Neural crest cell (in vitro differentiated cells): ENCODE results near the gene HDAC9. TPM values are rescaled to one million over a fixed set of nuclear protein-coding genes. Genes with fewer than 3 reads are reported as not detected.

Experiments
- DNase-seq: peaks from one replicate; pipeline ENCODE4 v3.0.0; 2021; ENCODE audit warnings: low read depth, mixed read lengths, low spot score
- H3K27ac Mint-ChIP-seq: one replicate; pipeline ENCODE4 v1.8.0; 2021; ENCODE audit warnings: mild to moderate bottlenecking, mixed read lengths; ENCODE audit not compliant: unreplicated experiment
- H3K27me3 Mint-ChIP-seq: 2 replicates; pipeline ENCODE4 v1.8.0; 2021; ENCODE audit warnings: low read depth, mild to moderate bottlenecking, mixed read lengths
- H3K36me3 Mint-ChIP-seq: 2 replicates; pipeline ENCODE4 v1.8.0; 2021; ENCODE audit warnings: low read depth, mild to moderate bottlenecking, mixed read lengths
- H3K4me1 Mint-ChIP-seq: 2 replicates; pipeline ENCODE4 v1.8.0; 2021; ENCODE audit warnings: mixed read lengths
- H3K4me3 Mint-ChIP-seq: one replicate; pipeline ENCODE4 v1.8.0; 2021; ENCODE audit warnings: mild to moderate bottlenecking, mixed read lengths
- H3K9me3 Mint-ChIP-seq: 2 replicates; pipeline ENCODE4 v1.8.0; 2021; ENCODE audit warnings: mixed read lengths
- total RNA-seq: library from RNA; stranded (reverse); gene quantifications from 2 replicates; pipeline ENCODE4 v1.2.1, GENCODE V29; 2021
- TF ChIP-seq, protein P1 (sequence below): fragments of 200-600 bp; sonication (generic); conservative IDR thresholded peaks from 2 replicates; pipeline ENCODE4 v1.5.0; 2021; ENCODE audit warnings: antibody characterized with exemption, mild to moderate bottlenecking

Gene HDAC9
- total RNA-seq, 1 donor from 2014 or later, result 32.3 TPM

DNA sequence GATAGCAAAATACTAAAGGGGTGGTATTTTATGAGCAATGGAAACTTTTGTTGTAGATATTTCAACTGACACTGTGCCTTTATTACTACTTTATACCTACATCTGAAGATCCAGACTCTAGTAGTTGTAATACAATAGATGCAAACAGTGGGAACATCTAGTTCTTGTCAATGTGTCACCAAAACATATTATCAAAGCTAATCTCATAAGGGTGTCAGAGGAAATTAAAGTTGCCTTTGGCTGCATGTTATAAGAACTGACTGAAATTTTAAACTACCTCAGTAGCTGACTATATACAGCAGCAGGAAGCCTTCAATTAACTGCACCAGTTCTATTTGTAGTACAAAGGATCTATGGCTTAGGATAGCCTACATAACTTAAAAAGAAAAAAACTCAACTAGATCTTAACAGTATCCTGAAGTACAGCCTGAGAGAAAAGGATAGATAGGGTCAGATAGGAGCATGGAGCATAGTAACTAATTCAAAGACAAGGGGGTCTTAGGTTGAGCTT, 30.9 kb downstream of the HDAC9 start:
- Mint-ChIP-seq H3K27me3 (no peaks in the 10 kb centered on the region), H3K36me3 (no peaks in the 10 kb centered on the region), H3K4me1 (peaks cover 6% of the 10 kb centered on the region), H3K4me3 (no peak overlapping the region), H3K27ac (no peak overlapping the region), H3K9me3 (no peaks in the 10 kb centered on the region)
- no peak for DNase-seq
- TF ChIP-seq, protein P1, sequence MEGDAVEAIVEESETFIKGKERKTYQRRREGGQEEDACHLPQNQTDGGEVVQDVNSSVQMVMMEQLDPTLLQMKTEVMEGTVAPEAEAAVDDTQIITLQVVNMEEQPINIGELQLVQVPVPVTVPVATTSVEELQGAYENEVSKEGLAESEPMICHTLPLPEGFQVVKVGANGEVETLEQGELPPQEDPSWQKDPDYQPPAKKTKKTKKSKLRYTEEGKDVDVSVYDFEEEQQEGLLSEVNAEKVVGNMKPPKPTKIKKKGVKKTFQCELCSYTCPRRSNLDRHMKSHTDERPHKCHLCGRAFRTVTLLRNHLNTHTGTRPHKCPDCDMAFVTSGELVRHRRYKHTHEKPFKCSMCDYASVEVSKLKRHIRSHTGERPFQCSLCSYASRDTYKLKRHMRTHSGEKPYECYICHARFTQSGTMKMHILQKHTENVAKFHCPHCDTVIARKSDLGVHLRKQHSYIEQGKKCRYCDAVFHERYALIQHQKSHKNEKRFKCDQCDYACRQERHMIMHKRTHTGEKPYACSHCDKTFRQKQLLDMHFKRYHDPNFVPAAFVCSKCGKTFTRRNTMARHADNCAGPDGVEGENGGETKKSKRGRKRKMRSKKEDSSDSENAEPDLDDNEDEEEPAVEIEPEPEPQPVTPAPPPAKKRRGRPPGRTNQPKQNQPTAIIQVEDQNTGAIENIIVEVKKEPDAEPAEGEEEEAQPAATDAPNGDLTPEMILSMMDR, result no peak

DNA sequence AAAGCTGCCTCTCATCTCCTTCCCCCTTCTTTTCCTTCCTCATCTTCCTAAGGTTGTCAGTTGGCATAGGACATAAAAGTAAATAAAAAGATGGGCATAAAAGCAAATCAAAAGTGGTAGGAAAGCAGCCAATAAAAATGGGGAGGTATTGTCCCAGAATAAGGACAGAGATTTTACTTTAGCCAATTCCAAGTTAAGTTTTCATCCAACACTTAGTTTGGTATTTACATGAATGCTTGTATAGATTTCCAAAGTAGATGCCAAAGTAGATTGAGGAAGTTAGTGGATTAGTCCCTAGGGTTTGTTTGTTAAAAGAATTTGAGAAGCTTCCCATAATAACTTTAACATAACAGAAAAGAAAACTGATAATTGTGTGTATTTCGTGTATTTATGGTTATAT, 33.7 kb downstream of the HDAC9 start:
- Mint-ChIP-seq H3K9me3 (no peaks in the 10 kb centered on the region), H3K36me3 (no peaks in the 10 kb centered on the region), H3K27ac (no peak overlapping the region), H3K4me3 (no peak overlapping the region), H3K27me3 (no peaks in the 10 kb centered on the region), H3K4me1 (no peaks in the 10 kb centered on the region)
- TF ChIP-seq, protein P1, result no peak
- no peak for DNase-seq

DNA sequence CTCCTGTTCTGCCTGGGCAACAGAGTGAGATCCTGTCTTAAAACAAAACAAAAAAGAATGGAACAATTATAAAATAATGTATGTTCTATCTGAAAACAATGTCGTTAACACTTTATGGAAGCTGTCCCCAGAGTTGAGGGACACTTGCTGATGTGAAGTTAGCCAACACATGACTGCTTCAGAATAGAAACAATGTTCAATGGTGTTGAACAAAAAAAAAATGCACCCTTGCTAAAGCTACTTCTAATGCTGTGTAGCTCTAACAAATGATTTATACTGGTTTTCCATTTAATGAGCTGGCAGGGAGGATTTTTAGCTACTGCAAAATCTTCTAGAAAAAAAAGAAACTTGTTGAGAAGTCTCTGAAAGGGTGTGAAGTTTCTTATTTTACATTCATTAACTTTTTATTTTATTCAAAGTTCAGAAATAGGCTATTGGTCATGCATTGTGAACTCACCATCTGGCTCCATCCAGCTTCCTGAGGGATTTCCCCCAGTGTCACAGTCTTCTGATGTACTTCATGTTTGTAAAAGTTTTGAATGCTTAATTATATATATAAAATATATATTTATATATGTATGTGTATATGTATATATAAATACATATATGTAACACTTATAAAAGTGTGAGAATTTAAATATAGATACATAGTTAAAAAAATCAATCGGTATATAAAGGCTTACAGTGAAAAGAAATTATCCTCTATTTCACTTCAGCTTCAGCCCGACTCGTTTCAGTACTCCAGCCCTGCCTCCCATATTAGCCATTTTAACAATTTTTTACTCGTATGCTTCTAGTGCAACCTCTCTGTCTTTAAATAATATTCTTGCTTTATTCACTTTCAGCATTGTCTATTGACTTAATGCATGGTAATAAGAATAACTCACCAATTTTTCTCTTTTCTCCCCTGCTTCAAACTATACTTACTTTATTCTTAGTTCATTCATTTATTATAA, 35.0 kb downstream of the HDAC9 start:
- Mint-ChIP-seq H3K27me3 (no peaks in the 10 kb centered on the region), H3K4me3 (no peak overlapping the region), H3K27ac (no peak overlapping the region), H3K36me3 (no peaks in the 10 kb centered on the region), H3K4me1 (no peaks in the 10 kb centered on the region), H3K9me3 (no peaks in the 10 kb centered on the region)
- TF ChIP-seq, protein P1, result no peak
- no peak for DNase-seq

DNA sequence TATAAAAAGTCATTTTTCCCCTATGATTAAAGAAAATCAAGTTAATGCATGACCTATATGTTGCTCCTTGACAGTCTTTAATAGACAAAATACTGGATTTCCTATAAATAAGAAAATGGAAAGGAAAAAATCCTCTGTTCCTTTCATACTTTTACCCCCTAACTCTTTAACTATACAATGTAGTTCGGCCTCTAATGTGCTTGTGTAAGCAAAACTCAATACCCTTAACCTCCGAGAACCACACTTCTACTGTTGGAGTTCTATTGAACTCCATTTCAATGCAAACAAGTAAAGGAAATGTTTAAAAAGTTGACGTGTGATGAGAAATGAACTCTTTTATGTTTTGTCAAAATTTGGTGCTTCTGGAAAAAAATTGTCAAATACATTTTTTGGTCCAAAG, 36.0 kb downstream of the HDAC9 start:
- peaks cover 3% of the 10 kb centered on the region for H3K4me1 Mint-ChIP-seq
- H3K27ac Mint-ChIP-seq, result no peak overlapping the region

DNA sequence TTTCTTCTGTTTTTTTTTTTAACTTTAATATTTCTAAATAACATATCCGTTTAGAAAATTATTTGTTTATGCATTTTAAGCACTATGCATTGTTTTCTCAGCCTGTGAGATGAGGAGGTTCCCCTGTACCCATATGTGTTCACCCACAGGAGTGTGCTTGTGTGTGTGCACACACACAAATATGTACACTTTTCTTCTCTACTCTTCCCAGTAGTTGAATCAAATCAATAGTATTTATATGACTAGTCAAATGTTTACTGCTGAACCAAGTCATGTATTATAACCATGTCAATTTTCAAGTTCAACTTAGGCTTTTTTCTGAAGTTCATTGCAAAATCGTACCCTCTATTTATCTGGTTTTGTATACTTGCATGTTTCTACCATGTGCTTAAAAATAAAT, 37.3 kb downstream of the HDAC9 start:
- H3K27ac Mint-ChIP-seq, result no peak overlapping the region
- TF ChIP-seq, protein P1, result no peak
- H3K9me3 Mint-ChIP-seq, result no peaks in the 10 kb centered on the region
- no peak for DNase-seq
- H3K4me3 Mint-ChIP-seq, result no peak overlapping the region
- H3K4me1 Mint-ChIP-seq, result peaks cover 4% of the 10 kb centered on the region
- no peaks in the 10 kb centered on the region for H3K27me3 Mint-ChIP-seq
- no peaks in the 10 kb centered on the region for H3K36me3 Mint-ChIP-seq

More for the DNA sequence above, 36.0 kb downstream of the HDAC9 start:
- Mint-ChIP-seq H3K27me3 (no peaks in the 10 kb centered on the region), H3K9me3 (no peaks in the 10 kb centered on the region), H3K4me3 (no peak overlapping the region), H3K36me3 (no peaks in the 10 kb centered on the region)
- TF ChIP-seq, protein P1, result no peak
- no peak for DNase-seq
